CD4-positive, alpha-beta memory T cell (primary cell): ENCODE measurements around the gene TLR6. TPM values are rescaled to one million over a fixed set of nuclear protein-coding genes. Genes with fewer than 3 reads are reported as not detected.
A peak's percentile ranks its signal among the peaks of the same experiment; 100 is the strongest.

ENCODE experiments used
- CTCF ChIA-PET: fragments of 350-600 bp; sonication (Branson Sonifier 250); formaldehyde crosslinking; loops from one replicate; lab custom pipeline; 2021; ENCODE audit warnings: inconsistent platforms; ENCODE audit not compliant: partially characterized antibody; lab: Charles Lee
- POLR2A ChIA-PET: fragments of 350-600 bp; sonication (Branson Sonifier 250); formaldehyde crosslinking; loops from one replicate; lab custom pipeline; 2021; ENCODE audit not compliant: partially characterized antibody; lab: Charles Lee
- DNase-seq, 5 donors: peaks; one replicate each; pipeline versions ENCODE4 v3.0.0 to v3.0.0-alpha.2; 2020 to 2022; ENCODE audit warnings: mixed read lengths in 1 of 5
- H3K27ac ChIP-seq: one replicate; pipeline ENCODE4 v1.7.0; 2013; ENCODE audit warnings: low read depth, low read length
- H3K27me3 ChIP-seq: 2 replicates; pipeline ENCODE4 v1.7.0; 2013; ENCODE audit warnings: mild to moderate bottlenecking, low read length, moderate library complexity; ENCODE audit not compliant: insufficient read depth
- H3K36me3 ChIP-seq: 2 replicates; pipeline ENCODE4 v1.7.0; 2013; ENCODE audit warnings: mild to moderate bottlenecking, low read length, moderate library complexity; ENCODE audit not compliant: insufficient read depth
- H3K4me1 ChIP-seq: 2 replicates; pipeline ENCODE4 v1.7.0; 2013; ENCODE audit warnings: mild to moderate bottlenecking, low read length, moderate library complexity; ENCODE audit not compliant: insufficient read depth
- H3K4me3 ChIP-seq, 2 donors: one replicate each; pipeline ENCODE4 v1.7.0; 2013; ENCODE audit warnings: low read length in 2 of 2, mild to moderate bottlenecking in 1 of 2
- H3K9me3 ChIP-seq, 2 donors: one replicate each; pipeline ENCODE4 v1.7.0; 2013; ENCODE audit warnings: low read length in 2 of 2, control low read depth in 1 of 2; ENCODE audit not compliant: control insufficient read depth in 1 of 2
- H3K27ac Mint-ChIP-seq, 7 donors: one replicate each; pipeline ENCODE4 v1.8.0; 2020 to 2021; ENCODE audit warnings: mixed read lengths in 7 of 7, mild to moderate bottlenecking in 6 of 7, inconsistent platforms in 3 of 7, moderate library complexity in 3 of 7
- H3K27me3 Mint-ChIP-seq, 2 donors: one replicate each; pipeline ENCODE4 v1.8.0; 2020 to 2021; ENCODE audit warnings: mixed read lengths in 2 of 2
- H3K36me3 Mint-ChIP-seq, 2 donors: one replicate each; pipeline ENCODE4 v1.8.0; 2020 to 2021; ENCODE audit warnings: mixed read lengths in 2 of 2, inconsistent platforms in 1 of 2, mild to moderate bottlenecking in 1 of 2
- H3K4me1 Mint-ChIP-seq, 4 donors: one replicate each; pipeline ENCODE4 v1.8.0; 2020 to 2021; ENCODE audit warnings: mixed read lengths in 4 of 4, mild to moderate bottlenecking in 1 of 4
- H3K4me3 Mint-ChIP-seq, 8 donors: one replicate each; pipeline ENCODE4 v1.8.0; 2020 to 2021; ENCODE audit warnings: mixed read lengths in 8 of 8, mild to moderate bottlenecking in 7 of 8, moderate library complexity in 6 of 8, inconsistent platforms in 3 of 8
- H3K9me3 Mint-ChIP-seq, 8 donors: one replicate each; pipeline ENCODE4 v1.8.0; 2020 to 2021; ENCODE audit warnings: mixed read lengths in 8 of 8, mild to moderate bottlenecking in 5 of 8, inconsistent platforms in 3 of 8, moderate library complexity in 1 of 8
- intact Hi-C: fragments of 100-400 bp; cut with micrococcal nuclease; formaldehyde crosslinking; loops from one replicate; pipeline ENCODE4 v1.15.1; 2023
- polyA plus RNA-seq, 2 donors: library from polyadenylated mRNA; unstranded; fragments of 300-500 nt; fragmentation: Illumina TruSeq; gene quantifications; one replicate each; pipeline ENCODE4 v1.2.3, GENCODE V29; 2021
- total RNA-seq, 2 experiments: library from RNA; stranded (reverse); gene quantifications; one replicate each; pipeline ENCODE4 v1.2.3, GENCODE V29; 2021

TLR6 gene
- total and polyA plus RNA-seq, 4 experiments from 2014 or later, result 0.03 to 7.7 (median 4.1) TPM

DNA sequence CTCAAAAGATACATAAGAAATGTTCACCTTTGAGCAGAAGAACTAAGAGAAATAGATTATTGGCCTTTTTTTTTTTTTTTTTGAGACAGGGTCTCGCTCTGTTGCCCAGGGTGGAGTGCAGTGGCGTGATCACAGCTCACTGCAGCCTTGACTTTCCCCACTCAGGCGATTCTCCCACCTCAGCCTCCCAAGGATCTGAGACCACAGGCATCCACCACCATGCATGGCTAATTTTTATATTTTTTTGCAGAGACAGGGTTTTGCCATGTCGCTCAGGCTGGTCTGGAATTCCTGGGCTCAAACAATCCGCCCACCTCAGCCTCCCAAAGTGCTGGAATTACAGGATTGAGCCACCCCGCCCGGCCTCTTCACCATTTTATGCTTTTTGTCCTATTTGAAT is 2.9 kb upstream of the TLR6 start:
- no peak overlapping the region for H3K27ac Mint-ChIP-seq
- H3K9me3 Mint-ChIP-seq, result no peaks in the 10 kb centered on the region
- H3K4me1 Mint-ChIP-seq, result peaks cover 22 to 39% (median 31%) of the 10 kb centered on the region in 4 donors
- no peak overlapping the region for H3K4me3 Mint-ChIP-seq
- H3K36me3 Mint-ChIP-seq, result no peaks in the 10 kb centered on the region
- intact Hi-C loops, result loop anchor here (5.0 kb wide), 1 partner anchor 682 kb away; no protein-coding TSS in a partner anchor
- H3K9me3 ChIP-seq, result no peaks in the 10 kb centered on the region
- no peak for DNase-seq
- H3K27ac ChIP-seq, result no peak overlapping the region
- H3K4me1 ChIP-seq, result peaks cover 27% of the 10 kb centered on the region
- H3K4me3 ChIP-seq, result no peak overlapping the region
- ChIA-PET CTCF (interaction anchor here (0.9 to 5.6 kb wide), 11 partner anchors 29 to 682 kb away, joined by 3 to 230 read pairs (median 6); partner anchors contain the start of genes TLR1 and TLR10), POLR2A (interaction anchor here (1.9 kb wide), 1 partner anchor 100 kb away, joined by 9 read pairs; no protein-coding TSS in a partner anchor)
- no peaks in the 10 kb centered on the region for H3K36me3 ChIP-seq
- no peaks in the 10 kb centered on the region for H3K27me3 ChIP-seq
- H3K27me3 Mint-ChIP-seq, result peaks cover 5 to 13% of the 10 kb centered on the region in 2 donors

DNA sequence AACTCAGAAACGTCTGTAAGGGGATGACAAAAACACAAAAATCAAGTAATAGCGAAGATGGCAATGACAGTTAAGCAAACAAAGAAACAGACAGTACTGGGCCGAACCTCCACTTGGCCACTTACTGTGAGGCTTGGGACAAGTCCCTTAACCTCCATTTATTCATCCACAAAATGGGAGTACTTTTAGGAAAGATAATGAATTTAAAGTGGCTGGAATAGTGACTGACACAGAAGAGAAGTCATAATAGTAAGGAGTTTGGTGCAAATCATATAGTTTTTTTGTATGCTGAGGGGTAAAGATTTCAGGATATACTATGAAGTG is 1.4 kb upstream of the TLR6 start:
- H3K9me3 ChIP-seq, result no peaks in the 10 kb centered on the region
- H3K4me1 ChIP-seq, result peaks cover 30% of the 10 kb centered on the region
- H3K4me3 ChIP-seq, result no peak overlapping the region
- no peak overlapping the region for H3K27ac ChIP-seq
- Mint-ChIP-seq H3K4me1 (peaks cover 24 to 39% (median 31%) of the 10 kb centered on the region in 4 donors), H3K27me3 (peaks cover 2 to 5% of the 10 kb centered on the region in 2 donors), H3K36me3 (no peaks in the 10 kb centered on the region), H3K9me3 (no peaks in the 10 kb centered on the region), H3K4me3 (peak overlapping the region in 2 of 8 donors; percentile 61 to 78), H3K27ac (peak overlapping the region; percentile 76 to 93 (median 81))
- intact Hi-C loops, result loop anchor here (5.0 kb wide), 1 partner anchor 681 kb away; no protein-coding TSS in a partner anchor
- ChIA-PET POLR2A (no interaction called here), CTCF (interaction anchor here (3.7 to 5.6 kb wide), 2 partner anchors 55 to 97 kb away, joined by 51 to 230 read pairs; partner anchors contain the start of gene TLR1)
- no peak for DNase-seq
- no peaks in the 10 kb centered on the region for H3K27me3 ChIP-seq
- H3K36me3 ChIP-seq, result no peaks in the 10 kb centered on the region

DNA sequence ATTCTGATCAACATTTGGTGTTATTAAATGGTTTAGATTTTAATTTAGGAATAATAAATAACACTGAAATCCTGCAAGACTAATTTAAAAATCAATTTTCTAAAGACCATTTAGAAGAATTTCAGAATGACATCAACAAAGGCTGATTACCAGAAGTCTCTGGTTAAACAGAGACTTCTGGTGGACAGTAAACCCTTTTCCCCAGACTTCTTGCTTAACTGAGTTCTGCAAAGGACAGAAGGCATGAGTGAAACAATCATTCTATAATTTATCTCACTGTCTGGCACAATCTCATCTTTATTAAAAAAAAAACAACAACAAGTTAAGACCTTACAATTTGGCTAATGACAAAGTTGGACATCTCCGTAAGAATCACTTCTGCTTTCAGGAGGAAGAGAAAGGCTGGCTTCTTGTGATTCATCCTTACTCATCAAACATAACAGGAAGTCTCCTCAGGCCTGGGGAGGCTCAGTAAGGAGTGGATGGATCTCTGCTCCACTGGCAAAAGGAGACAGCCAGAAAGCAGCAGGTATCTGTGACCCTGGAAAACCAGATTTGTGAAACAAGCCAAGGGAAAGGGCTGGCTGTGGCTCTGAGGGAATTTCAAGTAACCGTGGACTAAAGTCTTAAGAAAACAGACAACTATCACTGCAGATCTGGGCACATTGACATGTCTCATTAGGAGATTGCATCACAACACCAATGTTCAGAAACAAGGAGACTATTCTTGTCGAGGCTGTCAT is 908 bp upstream of the TLR6 start:
- peaks cover 24 to 39% (median 31%) of the 10 kb centered on the region in 4 donors for H3K4me1 Mint-ChIP-seq
- no peaks in the 10 kb centered on the region for H3K36me3 Mint-ChIP-seq
- no peaks in the 10 kb centered on the region for H3K9me3 Mint-ChIP-seq
- no peaks in the 10 kb centered on the region for H3K27me3 ChIP-seq
- no peak overlapping the region for H3K4me3 ChIP-seq
- ChIA-PET POLR2A (no interaction called here), CTCF (interaction anchor here (1.0 to 5.6 kb wide), 5 partner anchors 9 to 97 kb away, joined by 3 to 230 read pairs (median 33); partner anchors contain the start of genes TLR1 and TLR10)
- H3K36me3 ChIP-seq, result no peaks in the 10 kb centered on the region
- H3K27me3 Mint-ChIP-seq, result peaks cover 0 to 2% of the 10 kb centered on the region in 2 donors
- DNase-seq, result no peak
- H3K27ac ChIP-seq, result peak overlapping the region; percentile 33
- peak overlapping the region; percentile 76 to 93 (median 81) for H3K27ac Mint-ChIP-seq
- H3K4me3 Mint-ChIP-seq, result peak overlapping the region; percentile 3 to 78 (median 53)
- H3K9me3 ChIP-seq, result no peaks in the 10 kb centered on the region
- intact Hi-C loops, result loop anchor here (5.0 kb wide), 1 partner anchor 680 kb away; no protein-coding TSS in a partner anchor
- H3K4me1 ChIP-seq, result peaks cover 30% of the 10 kb centered on the region

DNA sequence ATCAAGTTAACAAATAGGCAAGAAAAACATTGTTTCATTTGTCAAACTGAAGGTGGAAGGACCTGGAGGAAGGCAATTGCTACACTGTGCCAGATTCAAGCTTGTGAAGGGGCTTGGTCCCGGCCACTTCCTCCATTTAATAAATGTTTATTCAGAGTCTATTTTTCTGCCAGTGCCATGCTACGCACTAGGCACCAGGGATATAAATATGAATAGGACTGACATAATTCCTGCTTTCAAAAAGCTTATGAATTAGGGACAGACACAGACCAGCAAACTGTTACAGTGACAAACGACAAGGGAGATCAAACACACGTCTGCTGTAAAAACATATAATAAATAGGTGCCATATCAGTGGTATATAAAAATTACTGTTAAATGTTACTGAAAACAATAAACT is 571 bp downstream of the TLR6 start:
- peaks cover 23 to 35% (median 31%) of the 10 kb centered on the region in 4 donors for H3K4me1 Mint-ChIP-seq
- DNase-seq, result no peak
- Histone ChIP-seq H3K36me3 (no peaks in the 10 kb centered on the region), H3K9me3 (no peaks in the 10 kb centered on the region), H3K27ac (peak overlapping the region; percentile 33), H3K4me1 (peaks cover 30% of the 10 kb centered on the region), H3K27me3 (no peaks in the 10 kb centered on the region), H3K4me3 (peak overlapping the region; percentile 4 to 43)
- intact Hi-C loops, result loop anchor here (1.0 to 5.0 kb wide), 6 partner anchors 18 to 794 kb away; partner anchors contain the start of genes TLR1 and TLR10
- H3K4me3 Mint-ChIP-seq, result peak overlapping the region; percentile 74 to 87 (median 81)
- H3K36me3 Mint-ChIP-seq, result peaks cover 0 to 4% of the 10 kb centered on the region in 2 donors
- ChIA-PET CTCF (interaction anchor here (0.8 to 4.1 kb wide), 15 partner anchors 9 to 793 kb away, joined by 3 to 90 read pairs (median 4); partner anchors contain the start of genes TLR1 and TLR10), POLR2A (interaction anchor here (0.8 to 1.7 kb wide), 12 partner anchors 9 to 202 kb away, joined by 3 to 24 read pairs (median 4); partner anchors contain the start of genes TLR1 and TLR10)
- no peaks in the 10 kb centered on the region for H3K27me3 Mint-ChIP-seq
- peak overlapping the region; percentile 79 to 88 (median 84) for H3K27ac Mint-ChIP-seq
- peaks cover 0 to 13% (median 0%) of the 10 kb centered on the region in 8 donors for H3K9me3 Mint-ChIP-seq

DNA sequence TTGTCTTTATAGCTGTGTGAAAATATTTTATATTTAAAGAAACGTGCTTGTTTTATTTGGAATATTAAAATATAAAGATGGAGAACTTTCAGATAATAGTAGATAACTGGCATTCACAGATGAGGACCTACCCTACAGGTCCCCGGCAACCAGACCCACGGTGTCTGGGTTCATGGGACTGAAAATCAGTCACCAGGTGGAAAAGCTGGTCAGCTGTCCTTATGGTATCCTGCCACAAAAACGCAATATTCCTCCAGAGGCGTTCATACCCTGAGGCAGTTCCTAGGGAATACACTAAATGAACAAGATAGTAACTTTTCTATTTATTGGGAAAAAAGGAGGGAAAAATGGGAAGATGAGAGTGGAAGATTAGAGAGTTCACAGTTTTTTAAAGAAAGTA is 1.2 kb downstream of the TLR6 start:
- no peaks in the 10 kb centered on the region for H3K36me3 ChIP-seq
- H3K9me3 ChIP-seq, result no peaks in the 10 kb centered on the region
- Mint-ChIP-seq H3K4me1 (peaks cover 17 to 30% (median 26%) of the 10 kb centered on the region in 4 donors), H3K27me3 (no peaks in the 10 kb centered on the region), H3K27ac (peak overlapping the region in 6 of 7 donors; percentile 12 to 87 (median 82)), H3K36me3 (peaks cover 0 to 4% of the 10 kb centered on the region in 2 donors), H3K4me3 (peak overlapping the region; percentile 74 to 87 (median 81)), H3K9me3 (peaks cover 0 to 14% (median under 1%) of the 10 kb centered on the region in 8 donors)
- DNase-seq, result no peak
- intact Hi-C loops, result loop anchor here (5.0 kb wide), 1 partner anchor 678 kb away; no protein-coding TSS in a partner anchor
- H3K4me1 ChIP-seq, result peaks cover 30% of the 10 kb centered on the region
- POLR2A ChIA-PET, result interaction anchor here (0.8 to 1.7 kb wide), 10 partner anchors 9 to 201 kb away, joined by 3 to 24 read pairs (median 4); partner anchors contain the start of genes TLR1 and TLR10
- CTCF ChIA-PET, result interaction anchor here (0.8 to 4.1 kb wide), 14 partner anchors 9 to 676 kb away, joined by 3 to 90 read pairs (median 4); partner anchors contain the start of genes TLR1 and TLR10
- H3K4me3 ChIP-seq, result no peak overlapping the region
- no peaks in the 10 kb centered on the region for H3K27me3 ChIP-seq
- no peak overlapping the region for H3K27ac ChIP-seq

DNA sequence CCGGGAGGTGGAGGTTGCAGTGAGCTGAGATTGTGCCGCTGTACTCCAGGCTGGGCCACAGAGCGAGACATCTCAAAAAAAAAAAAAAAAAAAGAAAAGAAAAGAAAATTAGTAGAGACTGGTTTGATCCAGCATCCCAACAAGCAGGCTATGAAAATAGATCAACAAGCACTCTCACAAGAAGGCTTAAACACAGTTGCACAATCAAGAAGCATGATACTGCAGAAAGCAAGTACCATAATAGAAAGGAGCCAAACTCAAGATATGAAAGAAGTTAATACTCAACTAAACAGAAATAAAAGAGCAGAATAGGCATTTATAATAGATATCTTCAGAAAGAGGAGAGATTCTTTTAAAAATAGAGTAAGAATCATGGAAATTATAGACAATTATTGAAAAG is 10.6 kb downstream of the TLR6 start:
- peaks cover 15 to 43% of the 10 kb centered on the region in 2 donors for H3K36me3 Mint-ChIP-seq
- Histone ChIP-seq H3K4me1 (no peaks in the 10 kb centered on the region), H3K4me3 (no peak overlapping the region), H3K27ac (no peak overlapping the region), H3K9me3 (no peaks in the 10 kb centered on the region), H3K27me3 (no peaks in the 10 kb centered on the region), H3K36me3 (no peaks in the 10 kb centered on the region)
- peak overlapping the region in 1 of 7 donors; percentile 11 for H3K27ac Mint-ChIP-seq
- H3K4me1 Mint-ChIP-seq, result peaks cover 0 to 6% (median 4%) of the 10 kb centered on the region in 4 donors
- intact Hi-C loops, result no loop called here
- no peaks in the 10 kb centered on the region for H3K27me3 Mint-ChIP-seq
- H3K9me3 Mint-ChIP-seq, result peaks cover 0 to 26% (median 18%) of the 10 kb centered on the region in 8 donors
- ChIA-PET POLR2A (interaction anchor here (1.4 kb wide), 1 partner anchor 9 kb away, joined by 3 read pairs; no protein-coding TSS in a partner anchor), CTCF (interaction anchor here (1.4 to 1.9 kb wide), 2 partner anchors 10 to 15 kb away, joined by 4 to 11 read pairs; no protein-coding TSS in a partner anchor)
- H3K4me3 Mint-ChIP-seq, result no peak overlapping the region
- no peak for DNase-seq
